A673 (cell line): ENCODE data around the gene TFPI. TPM values are rescaled to one million over a fixed set of nuclear protein-coding genes. Genes with fewer than 3 reads are reported as not detected.
"Not testable (repeated sequence)": the region's sequence is repeated elsewhere in the genome, so short reads cannot be mapped to it uniquely, and the experiment has no call there.

Experiments used
- BruUV-seq: library from RNA; stranded (reverse); fragments of 400-500 nt; replicated peaks from 2 replicates; lab custom pipeline; 2021; lab: Mats Ljungman, UMichigan
- CTCF ChIA-PET: fragments of 300-600 bp; sonication (Branson Sonifier 250); formaldehyde crosslinking; loops from one replicate; lab custom pipeline; 2022; ENCODE audit warnings: antibody characterized with exemption; lab: Charles Lee
- POLR2A ChIA-PET: fragments of 300-600 bp; sonication (Branson Sonifier 250); formaldehyde crosslinking; loops from one replicate; lab custom pipeline; 2022; ENCODE audit warnings: antibody characterized with exemption; ENCODE audit not compliant: low non-redundant PET; lab: Charles Lee
- DNase-seq: peaks from one replicate; pipeline ENCODE4 v3.0.0-alpha.2; 2015; ENCODE audit warnings: low spot score
- H3K27ac ChIP-seq: fragments of 200-600 bp; sonication (generic); 2 replicates; pipeline ENCODE4 v1.5.1; 2016; ENCODE audit warnings: mixed run types, low read depth, mild to moderate bottlenecking, mixed read lengths, antibody characterized with exemption, low read length; ENCODE audit not compliant: poor library complexity, severe bottlenecking
- H3K27me3 ChIP-seq: fragments of 200-600 bp; sonication (generic); replicated peaks from 2 replicates; pipeline ENCODE4 v1.6.1; 2017; ENCODE audit warnings: mixed run types, low read depth, mild to moderate bottlenecking, mixed read lengths, antibody characterized with exemption, low read length; ENCODE audit not compliant: insufficient read depth, poor library complexity
- H3K36me3 ChIP-seq: fragments of 200-600 bp; sonication (generic); 2 replicates; pipeline ENCODE4 v1.6.1; 2016; ENCODE audit warnings: mixed run types, mild to moderate bottlenecking, mixed read lengths, antibody characterized with exemption, low read length; ENCODE audit not compliant: insufficient read depth, poor library complexity, severe bottlenecking
- H3K4me1 ChIP-seq: fragments of 200-600 bp; sonication (generic); 2 replicates; pipeline ENCODE4 v1.6.1; 2017; ENCODE audit warnings: mixed run types, mild to moderate bottlenecking, mixed read lengths, antibody characterized with exemption, low read length; ENCODE audit not compliant: insufficient read depth, poor library complexity, severe bottlenecking
- H3K4me3 ChIP-seq: fragments of 200-600 bp; sonication (generic); 2 replicates; pipeline ENCODE4 v1.5.1; 2016; ENCODE audit warnings: low read depth, mixed run types, mild to moderate bottlenecking, mixed read lengths, low read length; ENCODE audit not compliant: poor library complexity, severe bottlenecking
- H3K9me3 ChIP-seq: fragments of 200-600 bp; sonication (generic); 2 replicates; pipeline ENCODE4 v1.6.1; 2016; ENCODE audit warnings: mixed run types, low read depth, mild to moderate bottlenecking, mixed read lengths, antibody characterized with exemption, low read length; ENCODE audit not compliant: poor library complexity, severe bottlenecking
- EZH2 ChIP-seq: fragments of 200-600 bp; sonication (generic); IDR thresholded peaks from 2 replicates; pipeline ENCODE4 v1.6.1; 2017; ENCODE audit warnings: borderline replicate concordance, low read depth, mild to moderate bottlenecking, mixed read lengths, antibody characterized with exemption, low read length; ENCODE audit not compliant: poor library complexity, severe bottlenecking
- intact Hi-C: fragments of 100-400 bp; cut with micrococcal nuclease; formaldehyde crosslinking; loops from one replicate; pipeline ENCODE4 v1.10.0; 2022; ENCODE audit not compliant: unreplicated experiment
- total RNA-seq: library from RNA; stranded (reverse); gene quantifications from 2 replicates; pipeline ENCODE4 v1.2.3, GENCODE V29; 2021
- TF ChIP-seq, protein P1 (sequence below): fragments of 300-800, 200-600 bp; sonication (generic); conservative IDR thresholded peaks from 2 replicates; pipeline ENCODE4 v1.5.1; 2017; ENCODE audit warnings: low read depth, mild to moderate bottlenecking, antibody characterized with exemption, low read length, moderate library complexity, mixed read lengths

Gene TFPI
- total RNA-seq, 1 experiment from 2014 or later: 36.3 TPM

DNA sequence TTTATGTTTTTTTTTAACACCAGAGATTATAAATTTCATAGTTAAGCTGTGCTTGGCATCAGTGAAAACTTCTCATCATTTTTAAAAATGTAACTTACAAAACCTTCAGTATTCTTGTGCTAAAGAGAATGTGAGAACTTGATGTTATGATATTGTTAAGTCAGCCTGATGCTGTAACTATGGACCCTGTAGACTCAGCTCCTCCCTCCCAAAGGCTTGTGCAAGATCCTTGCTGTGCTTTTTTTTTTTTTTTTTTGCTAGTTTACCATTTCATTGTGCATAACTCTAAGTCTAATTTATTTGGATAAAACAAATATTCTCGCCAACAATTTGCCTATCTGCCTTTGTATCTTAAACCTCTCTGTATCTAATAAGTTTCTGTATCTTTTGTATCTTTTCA lies 12.9 kb upstream of the TFPI start:
- no peak for DNase-seq
- intact Hi-C loops: no loop called here
- no peak for TF ChIP-seq EZH2
- no peaks in the 10 kb centered on the region for H3K27me3 ChIP-seq
- POLR2A ChIA-PET: no interaction called here
- CTCF ChIA-PET: no interaction called here
- BruUV-seq: no TSS peak
- no peaks in the 10 kb centered on the region for H3K4me1 ChIP-seq
- no peak overlapping the region for H3K27ac ChIP-seq
- no peaks in the 10 kb centered on the region for H3K36me3 ChIP-seq
- no peak overlapping the region for H3K4me3 ChIP-seq
- H3K9me3 ChIP-seq: no peaks in the 10 kb centered on the region

- H3K9me3 ChIP-seq: no peaks in the 10 kb centered on the region
- H3K27me3 ChIP-seq: no peaks in the 10 kb centered on the region
- CTCF ChIA-PET: no interaction called here
Observed at GRCh38 chr2:187566712-187567111, 12.5 kb upstream of the TFPI start.

DNA sequence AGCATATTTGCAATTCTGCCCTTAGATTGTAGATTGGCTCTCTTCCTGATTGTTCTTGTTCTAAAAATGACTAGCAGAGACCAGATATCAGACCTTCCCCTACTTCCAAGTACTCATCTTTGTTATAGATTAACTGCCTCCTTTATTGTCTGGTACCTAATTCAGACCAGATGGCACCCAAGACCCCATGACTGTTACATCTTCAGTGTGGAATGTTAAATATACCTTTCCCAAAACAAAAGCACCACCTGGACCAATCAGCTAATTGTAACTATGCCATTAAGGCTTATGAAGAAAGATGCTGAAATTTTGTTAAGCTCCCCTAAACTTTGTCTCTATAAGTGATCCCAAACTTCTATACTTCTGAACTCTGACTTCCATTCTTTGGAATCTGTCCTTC lies 12.0 kb upstream of the TFPI start:
- ChIA-PET POLR2A (no interaction called here), CTCF (no interaction called here)
- BruUV-seq: no TSS peak
- DNase-seq: no peak
- H3K9me3 ChIP-seq: no peaks in the 10 kb centered on the region
- no peaks in the 10 kb centered on the region for H3K4me1 ChIP-seq
- no peaks in the 10 kb centered on the region for H3K36me3 ChIP-seq
- no peak overlapping the region for H3K4me3 ChIP-seq
- intact Hi-C loops: no loop called here
- no peaks in the 10 kb centered on the region for H3K27me3 ChIP-seq
- no peak for TF ChIP-seq EZH2
- TF ChIP-seq, protein P1, sequence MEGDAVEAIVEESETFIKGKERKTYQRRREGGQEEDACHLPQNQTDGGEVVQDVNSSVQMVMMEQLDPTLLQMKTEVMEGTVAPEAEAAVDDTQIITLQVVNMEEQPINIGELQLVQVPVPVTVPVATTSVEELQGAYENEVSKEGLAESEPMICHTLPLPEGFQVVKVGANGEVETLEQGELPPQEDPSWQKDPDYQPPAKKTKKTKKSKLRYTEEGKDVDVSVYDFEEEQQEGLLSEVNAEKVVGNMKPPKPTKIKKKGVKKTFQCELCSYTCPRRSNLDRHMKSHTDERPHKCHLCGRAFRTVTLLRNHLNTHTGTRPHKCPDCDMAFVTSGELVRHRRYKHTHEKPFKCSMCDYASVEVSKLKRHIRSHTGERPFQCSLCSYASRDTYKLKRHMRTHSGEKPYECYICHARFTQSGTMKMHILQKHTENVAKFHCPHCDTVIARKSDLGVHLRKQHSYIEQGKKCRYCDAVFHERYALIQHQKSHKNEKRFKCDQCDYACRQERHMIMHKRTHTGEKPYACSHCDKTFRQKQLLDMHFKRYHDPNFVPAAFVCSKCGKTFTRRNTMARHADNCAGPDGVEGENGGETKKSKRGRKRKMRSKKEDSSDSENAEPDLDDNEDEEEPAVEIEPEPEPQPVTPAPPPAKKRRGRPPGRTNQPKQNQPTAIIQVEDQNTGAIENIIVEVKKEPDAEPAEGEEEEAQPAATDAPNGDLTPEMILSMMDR: no peak
- H3K27ac ChIP-seq: no peak overlapping the region

More at GRCh38 chr2:187566712-187567111, 12.5 kb upstream of the TFPI start:
- no peak overlapping the region for H3K27ac ChIP-seq
- no peaks in the 10 kb centered on the region for H3K4me1 ChIP-seq
- no peak for DNase-seq
- intact Hi-C loops: no loop called here
- POLR2A ChIA-PET: no interaction called here
- no peak for TF ChIP-seq EZH2
- TF ChIP-seq, protein P1: no peak
- H3K4me3 ChIP-seq: no peak overlapping the region
- no TSS peak for BruUV-seq
- no peaks in the 10 kb centered on the region for H3K36me3 ChIP-seq

DNA sequence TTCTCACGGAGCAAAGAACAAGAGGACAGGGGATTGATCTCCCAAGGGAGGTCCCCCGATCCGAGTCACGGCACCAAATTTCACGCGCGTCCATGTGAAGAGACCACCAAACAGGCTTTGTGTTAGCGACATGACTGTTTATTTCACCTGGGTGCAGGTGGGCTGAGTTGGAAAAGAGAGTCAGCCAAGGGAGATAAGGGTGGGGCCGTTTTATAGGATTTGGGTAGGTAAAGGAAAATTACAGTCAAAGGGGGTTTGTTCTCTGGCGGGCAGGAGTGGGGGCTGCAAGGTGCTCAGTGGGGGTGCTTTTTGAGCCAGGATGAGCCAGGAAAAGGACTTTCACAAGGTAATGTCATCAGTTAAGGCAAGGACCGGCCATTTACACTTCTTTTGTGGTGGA lies 11.4 kb upstream of the TFPI start:
- H3K36me3 ChIP-seq, H3K9me3 ChIP-seq, H3K27me3 ChIP-seq, intact Hi-C loops, CTCF ChIA-PET, DNase-seq, BruUV-seq, POLR2A ChIA-PET, H3K4me1 ChIP-seq, H3K27ac ChIP-seq, H3K4me3 ChIP-seq: not testable (repeated sequence)

DNA sequence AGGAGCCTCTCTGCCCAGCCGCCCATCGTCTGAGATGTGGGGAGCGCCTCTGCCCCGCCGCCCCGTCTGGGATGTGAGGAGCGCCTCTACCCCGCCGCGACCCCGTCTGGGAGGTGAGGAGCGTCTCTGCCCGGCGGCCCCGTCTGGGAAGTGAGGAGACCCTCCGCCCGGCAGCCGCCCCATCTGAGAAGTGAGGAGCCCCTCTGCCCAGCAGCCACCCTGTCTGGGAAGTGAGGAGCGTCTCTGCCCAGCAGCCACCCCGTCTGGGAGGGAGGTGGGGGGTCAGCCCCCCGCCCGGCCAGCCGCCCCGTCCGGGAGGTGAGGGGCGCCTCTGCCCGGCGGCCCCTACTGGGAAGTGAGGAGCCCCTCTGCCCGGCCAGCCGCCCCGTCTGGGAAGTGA lies 2.3 kb upstream of the TFPI start:
- H3K4me3 ChIP-seq, POLR2A ChIA-PET, DNase-seq, H3K9me3 ChIP-seq, H3K4me1 ChIP-seq, intact Hi-C loops, H3K27ac ChIP-seq, BruUV-seq, H3K36me3 ChIP-seq, CTCF ChIA-PET, H3K27me3 ChIP-seq: not testable (repeated sequence)
